H1 (cell line): ENCODE measurements around the gene RALGDS.

Experiments used
- ASH2L ChIP-seq: fragments of 200-600, 300-600 bp; sonication (generic); IDR thresholded peaks from one replicate; pipeline ENCODE4 v1.7.1; 2017; ENCODE audit warnings: low read length
- CEBPB ChIP-seq: IDR thresholded peaks from 2 replicates; pipeline ENCODE4 v1.6.1; 2012; ENCODE audit warnings: low read depth, low read length
- CTBP2 ChIP-seq: IDR thresholded peaks from 2 replicates; pipeline ENCODE4 v1.7.0; 2011; ENCODE audit warnings: borderline replicate concordance, mild to moderate bottlenecking, moderate library complexity, mixed read lengths, low read length; ENCODE audit not compliant: insufficient read depth, insufficient read length
- EZH2 ChIP-seq: fragments of 200-600 bp; sonication (generic); IDR thresholded peaks from 2 replicates; pipeline ENCODE4 v1.7.1; 2012; ENCODE audit warnings: low read depth, mild to moderate bottlenecking, moderate library complexity, low read length, inconsistent platforms; ENCODE audit not compliant: severe bottlenecking
- MAFK ChIP-seq: IDR thresholded peaks from 2 replicates; pipeline ENCODE4 v1.6.1; 2012; ENCODE audit warnings: low read depth, mild to moderate bottlenecking, improper control_type of control experiment, low read length
- RAD21 ChIP-seq, 2 experiments: IDR thresholded peaks in 1 of 2; conservative IDR thresholded peaks in 1 of 2; 2 replicates each; pipeline ENCODE4 v1.6.1; 2011; ENCODE audit warnings: low read depth in 2 of 2, low read length in 2 of 2, improper control_type of control experiment in 1 of 2, inconsistent platforms in 1 of 2, mild to moderate bottlenecking in 1 of 2, moderate library complexity in 1 of 2
- SIN3A ChIP-seq, 2 experiments: IDR thresholded peaks in 1 of 2; conservative IDR thresholded peaks in 1 of 2; 2 replicates each; pipeline ENCODE4 v1.6.1; 2011 to 2012; ENCODE audit warnings: low read length in 2 of 2, improper control_type of control experiment in 1 of 2, low read depth in 1 of 2, mild to moderate bottlenecking in 1 of 2
- TAF1 ChIP-seq: IDR thresholded peaks from 2 replicates; pipeline ENCODE4 v1.6.1; 2011; ENCODE audit warnings: mild to moderate bottlenecking, low read depth, low read length
- ZNF274 ChIP-seq: IDR thresholded peaks from 2 replicates; pipeline ENCODE4 v1.7.0; 2012; ENCODE audit warnings: low read length, borderline replicate concordance; ENCODE audit errors: extremely low read depth
- TF ChIP-seq, protein P1 (sequence below), 3 experiments: IDR thresholded peaks; 1 replicate in 2 of 3; 2 replicates in 1 of 3; pipeline versions ENCODE4 v1.5.1 to v1.6.1; 2011; ENCODE audit warnings: low read length in 3 of 3, mild to moderate bottlenecking in 3 of 3, inconsistent platforms in 2 of 3, low read depth in 1 of 3, moderate library complexity in 1 of 3; ENCODE audit not compliant: insufficient read depth in 1 of 3; ENCODE audit errors: control extremely low read depth in 1 of 3
- TF ChIP-seq, protein P2 (sequence below): IDR thresholded peaks from 2 replicates; pipeline ENCODE4 v1.6.1; 2012; ENCODE audit warnings: inconsistent platforms
- TF ChIP-seq, protein P3 (sequence below): IDR thresholded peaks from 2 replicates; pipeline ENCODE4 v1.6.1; 2011; ENCODE audit warnings: low read length, improper control_type of control experiment

DNA sequence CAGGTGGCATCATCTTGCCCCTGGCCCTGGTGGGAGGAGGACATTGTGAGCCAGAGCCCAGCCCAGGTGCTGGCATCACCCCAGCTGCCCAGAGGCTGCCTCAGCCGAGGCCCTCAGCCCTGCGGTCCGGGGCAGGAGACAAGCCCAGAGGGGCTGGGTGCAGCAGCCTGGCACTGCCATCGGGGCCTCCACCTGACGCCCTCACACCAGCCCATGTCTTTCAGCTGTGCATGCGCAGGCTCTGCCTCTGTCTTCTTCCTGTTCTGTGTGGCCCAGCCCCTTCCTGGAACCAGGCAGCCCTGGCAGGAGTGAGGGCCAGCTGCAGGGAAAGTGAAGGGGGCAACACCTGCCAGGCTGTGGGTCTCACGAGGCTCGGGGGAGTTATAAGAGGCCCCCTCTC lies 64.0 kb downstream of the RALGDS start:
- TF ChIP-seq, protein P1, sequence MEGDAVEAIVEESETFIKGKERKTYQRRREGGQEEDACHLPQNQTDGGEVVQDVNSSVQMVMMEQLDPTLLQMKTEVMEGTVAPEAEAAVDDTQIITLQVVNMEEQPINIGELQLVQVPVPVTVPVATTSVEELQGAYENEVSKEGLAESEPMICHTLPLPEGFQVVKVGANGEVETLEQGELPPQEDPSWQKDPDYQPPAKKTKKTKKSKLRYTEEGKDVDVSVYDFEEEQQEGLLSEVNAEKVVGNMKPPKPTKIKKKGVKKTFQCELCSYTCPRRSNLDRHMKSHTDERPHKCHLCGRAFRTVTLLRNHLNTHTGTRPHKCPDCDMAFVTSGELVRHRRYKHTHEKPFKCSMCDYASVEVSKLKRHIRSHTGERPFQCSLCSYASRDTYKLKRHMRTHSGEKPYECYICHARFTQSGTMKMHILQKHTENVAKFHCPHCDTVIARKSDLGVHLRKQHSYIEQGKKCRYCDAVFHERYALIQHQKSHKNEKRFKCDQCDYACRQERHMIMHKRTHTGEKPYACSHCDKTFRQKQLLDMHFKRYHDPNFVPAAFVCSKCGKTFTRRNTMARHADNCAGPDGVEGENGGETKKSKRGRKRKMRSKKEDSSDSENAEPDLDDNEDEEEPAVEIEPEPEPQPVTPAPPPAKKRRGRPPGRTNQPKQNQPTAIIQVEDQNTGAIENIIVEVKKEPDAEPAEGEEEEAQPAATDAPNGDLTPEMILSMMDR (IDR thresholded peaks at IDR 0.05; ENCODE audit: control extremely low read depth in 1 of 3, insufficient read depth in 1 of 3, low read depth in 1 of 3, low read length in 3 of 3): no peak
- TF ChIP-seq, protein P2, sequence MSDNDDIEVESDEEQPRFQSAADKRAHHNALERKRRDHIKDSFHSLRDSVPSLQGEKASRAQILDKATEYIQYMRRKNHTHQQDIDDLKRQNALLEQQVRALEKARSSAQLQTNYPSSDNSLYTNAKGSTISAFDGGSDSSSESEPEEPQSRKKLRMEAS: no peak
- TF ChIP-seq TAF1 (no peak), ZNF274 (no peak), ASH2L (no peak), EZH2 (no peak), SIN3A (conservative IDR thresholded peaks at IDR 0.05 in 1 of 2, IDR thresholded peaks at IDR 0.05 in 1 of 2; ENCODE audit: low read depth in 1 of 2, low read length in 2 of 2) (no peak), MAFK (no peak), CEBPB (no peak), CTBP2 (no peak), RAD21 (IDR thresholded peaks at IDR 0.05 in 1 of 2, conservative IDR thresholded peaks at IDR 0.05 in 1 of 2; ENCODE audit: low read depth in 2 of 2, low read length in 2 of 2) (no peak)
- TF ChIP-seq, protein P3, sequence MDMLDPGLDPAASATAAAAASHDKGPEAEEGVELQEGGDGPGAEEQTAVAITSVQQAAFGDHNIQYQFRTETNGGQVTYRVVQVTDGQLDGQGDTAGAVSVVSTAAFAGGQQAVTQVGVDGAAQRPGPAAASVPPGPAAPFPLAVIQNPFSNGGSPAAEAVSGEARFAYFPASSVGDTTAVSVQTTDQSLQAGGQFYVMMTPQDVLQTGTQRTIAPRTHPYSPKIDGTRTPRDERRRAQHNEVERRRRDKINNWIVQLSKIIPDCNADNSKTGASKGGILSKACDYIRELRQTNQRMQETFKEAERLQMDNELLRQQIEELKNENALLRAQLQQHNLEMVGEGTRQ: no peak
